DND-41 (cell line): ENCODE measurements around the gene LY6G6C.

ENCODE experiments used
- ATAC-seq: fragments of 200-7000 bp; cut with Tn5 transposase; 3 replicates; pipeline ENCODE4 v1.9.1; 2021; ENCODE audit warnings: low read depth; ENCODE audit not compliant: insufficient read depth
- DNase-seq: peaks from one replicate; pipeline ENCODE4 v3.0.0-alpha.2; 2020
- H2AFZ ChIP-seq: 2 replicates; pipeline ENCODE4 v1.6.0; 2012; ENCODE audit warnings: low read depth, low read length
- H3K27ac ChIP-seq: 2 replicates; pipeline ENCODE4 v1.5.1; 2012; ENCODE audit warnings: low read length, inconsistent platforms
- H3K27me3 ChIP-seq: fragments of 200-600 bp; sonication (generic); 2 replicates; pipeline ENCODE4 v1.6.0; 2012; ENCODE audit warnings: low read length, mild to moderate bottlenecking, inconsistent platforms; ENCODE audit not compliant: insufficient read depth, poor library complexity
- H3K36me3 ChIP-seq: 2 replicates; pipeline ENCODE4 v1.5.1; 2012; ENCODE audit warnings: low read length, inconsistent platforms; ENCODE audit not compliant: insufficient read depth
- H3K4me1 ChIP-seq: 2 replicates; pipeline ENCODE4 v1.5.1; 2012; ENCODE audit warnings: mild to moderate bottlenecking, low read length; ENCODE audit not compliant: insufficient read depth
- H3K4me2 ChIP-seq: 2 replicates; pipeline ENCODE4 v1.6.0; 2012; ENCODE audit warnings: mild to moderate bottlenecking, moderate library complexity, low read length, inconsistent platforms; ENCODE audit not compliant: insufficient read depth
- H3K4me3 ChIP-seq, 2 experiments: fragments of 200-600 bp in 1 of 2; shearing (Covaris generic) in 1 of 2; 2 replicates each; pipeline ENCODE4 v1.5.1; 2012 to 2016; ENCODE audit warnings: inconsistent platforms in 2 of 2, low read length in 2 of 2, mild to moderate bottlenecking in 2 of 2, low read depth in 1 of 2, moderate library complexity in 1 of 2
- H3K79me2 ChIP-seq: 2 replicates; pipeline ENCODE4 v1.6.0; 2012; ENCODE audit warnings: low read length, inconsistent platforms; ENCODE audit not compliant: insufficient read depth
- H3K9ac ChIP-seq: 2 replicates; pipeline ENCODE4 v1.6.0; 2012; ENCODE audit warnings: low read depth, mild to moderate bottlenecking, inconsistent platforms, low read length, moderate library complexity
- H3K9me3 ChIP-seq: 2 replicates; pipeline ENCODE4 v1.5.1; 2012; ENCODE audit warnings: low read length, moderate library complexity, mild to moderate bottlenecking, inconsistent platforms; ENCODE audit not compliant: insufficient read depth, severe bottlenecking
- H4K20me1 ChIP-seq: 2 replicates; pipeline ENCODE4 v1.6.0; 2012; ENCODE audit warnings: low read length; ENCODE audit not compliant: insufficient read depth
- CTCF ChIP-seq: IDR thresholded peaks from 2 replicates; pipeline ENCODE4 v1.5.1; 2012; ENCODE audit warnings: borderline replicate concordance, low read length, moderate library complexity, mild to moderate bottlenecking; ENCODE audit not compliant: poor library complexity, severe bottlenecking; ENCODE audit errors: extremely low read depth
- EZH2 ChIP-seq: IDR thresholded peaks from 3 replicates; pipeline ENCODE4 v1.6.1; 2012; ENCODE audit warnings: borderline replicate concordance, low read depth, mild to moderate bottlenecking, moderate library complexity, low read length, inconsistent platforms; ENCODE audit not compliant: severe bottlenecking

The LY6G6C gene

GRCh38 chr6:31736768-31737314, 15.3 kb upstream of the LY6G6C start:
- Histone ChIP-seq H3K36me3 (peaks cover 33% of the 10 kb centered on the region), H3K79me2 (peaks cover 65% of the 10 kb centered on the region), H4K20me1 (peaks cover 19% of the 10 kb centered on the region), H3K4me3 (peak overlapping the region; percentile 49 to 81), H3K9ac (peak overlapping the region; percentile 99), H3K27ac (peak overlapping the region; percentile 96), H3K4me2 (peak overlapping the region; percentile 76), H3K4me1 (peaks cover 69% of the 10 kb centered on the region), H3K27me3 (no peaks in the 10 kb centered on the region), H2AFZ (peak overlapping the region; percentile 71), H3K9me3 (no peaks in the 10 kb centered on the region)
- no peak for ATAC-seq
- TF ChIP-seq CTCF (no peak), EZH2 (no peak)
- DNase-seq = no peak

GRCh38 chr6:31736021-31736767, 14.6 kb upstream of the LY6G6C start, which contains the start of gene CLIC1:
CLIC1 (minus strand) TSS chr6:31736530; CDS start chr6:31736300, 230 bp downstream.
- Histone ChIP-seq H3K9ac (peak within 1 kb of the TSS; percentile 99), H2AFZ (peak within 1 kb of the TSS; percentile 71), H3K79me2 (peaks cover 58% of the 10 kb centered on the region), H3K4me3 (peak within 1 kb of the TSS; percentile 49 to 81), H3K4me1 (peaks cover 62% of the 10 kb centered on the region), H4K20me1 (peaks cover 19% of the 10 kb centered on the region), H3K27me3 (no peaks in the 10 kb centered on the region), H3K9me3 (no peaks in the 10 kb centered on the region), H3K4me2 (peak within 1 kb of the TSS; percentile 76), H3K36me3 (peaks cover 32% of the 10 kb centered on the region), H3K27ac (peak within 1 kb of the TSS; percentile 96)
- DNase-seq (peak; percentile 86), ATAC-seq (peak; percentile 37)
- no peak for TF ChIP-seq EZH2
- no peak for TF ChIP-seq CTCF

- H3K27ac ChIP-seq = peak overlapping the region; percentile 96
- peak overlapping the region; percentile 99 for H3K9ac ChIP-seq
- ATAC-seq (peak; percentile 13; the same call in 2 of the 3 replicates), DNase-seq (peak; percentile 70)
- H3K27me3 ChIP-seq = no peaks in the 10 kb centered on the region
- peak overlapping the region; percentile 49 to 81 for H3K4me3 ChIP-seq
- no peak for TF ChIP-seq CTCF
- TF ChIP-seq EZH2 = no peak
- no peaks in the 10 kb centered on the region for H3K9me3 ChIP-seq
- H3K36me3 ChIP-seq = peaks cover 36% of the 10 kb centered on the region
- H3K79me2 ChIP-seq = peaks cover 45% of the 10 kb centered on the region
- peak overlapping the region; percentile 16; the same call in 1 of the 2 replicates for H2AFZ ChIP-seq
- H3K4me1 ChIP-seq = peaks cover 60% of the 10 kb centered on the region
- H4K20me1 ChIP-seq = peaks cover 19% of the 10 kb centered on the region
- H3K4me2 ChIP-seq = peak overlapping the region; percentile 76
These were observed 13.4 kb upstream of the LY6G6C start for GRCh38 chr6:31734821-31735406.
